HUES48 (cell line): ENCODE data around the gene SEPHS2.

Experiments used
- H3K27ac ChIP-seq: one replicate; pipeline ENCODE4 v1.7.0; 2013; ENCODE audit warnings: low read depth, low read length, inconsistent platforms
- H3K27me3 ChIP-seq: 2 replicates; pipeline ENCODE4 v1.6.1; 2013; ENCODE audit warnings: mild to moderate bottlenecking, low read length; ENCODE audit not compliant: control insufficient read depth, insufficient read depth
- H3K36me3 ChIP-seq: 2 replicates; pipeline ENCODE4 v1.6.1; 2013; ENCODE audit warnings: low read length; ENCODE audit not compliant: control insufficient read depth, insufficient read depth
- H3K4me1 ChIP-seq: 2 replicates; pipeline ENCODE4 v1.6.1; 2013; ENCODE audit warnings: mild to moderate bottlenecking, low read length; ENCODE audit not compliant: control insufficient read depth, insufficient read depth
- H3K4me3 ChIP-seq: 2 replicates; pipeline ENCODE4 v1.5.1; 2013; ENCODE audit warnings: mild to moderate bottlenecking, low read depth, low read length
- H3K9ac ChIP-seq: 2 replicates; pipeline ENCODE4 v1.6.1; 2013; ENCODE audit warnings: mild to moderate bottlenecking, low read depth, low read length, moderate library complexity
- H3K9me3 ChIP-seq: 2 replicates; pipeline ENCODE4 v1.6.1; 2013; ENCODE audit warnings: low read length; ENCODE audit not compliant: control insufficient read depth, insufficient read depth

Gene SEPHS2, protein sequence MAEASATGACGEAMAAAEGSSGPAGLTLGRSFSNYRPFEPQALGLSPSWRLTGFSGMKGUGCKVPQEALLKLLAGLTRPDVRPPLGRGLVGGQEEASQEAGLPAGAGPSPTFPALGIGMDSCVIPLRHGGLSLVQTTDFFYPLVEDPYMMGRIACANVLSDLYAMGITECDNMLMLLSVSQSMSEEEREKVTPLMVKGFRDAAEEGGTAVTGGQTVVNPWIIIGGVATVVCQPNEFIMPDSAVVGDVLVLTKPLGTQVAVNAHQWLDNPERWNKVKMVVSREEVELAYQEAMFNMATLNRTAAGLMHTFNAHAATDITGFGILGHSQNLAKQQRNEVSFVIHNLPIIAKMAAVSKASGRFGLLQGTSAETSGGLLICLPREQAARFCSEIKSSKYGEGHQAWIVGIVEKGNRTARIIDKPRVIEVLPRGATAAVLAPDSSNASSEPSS

DNA sequence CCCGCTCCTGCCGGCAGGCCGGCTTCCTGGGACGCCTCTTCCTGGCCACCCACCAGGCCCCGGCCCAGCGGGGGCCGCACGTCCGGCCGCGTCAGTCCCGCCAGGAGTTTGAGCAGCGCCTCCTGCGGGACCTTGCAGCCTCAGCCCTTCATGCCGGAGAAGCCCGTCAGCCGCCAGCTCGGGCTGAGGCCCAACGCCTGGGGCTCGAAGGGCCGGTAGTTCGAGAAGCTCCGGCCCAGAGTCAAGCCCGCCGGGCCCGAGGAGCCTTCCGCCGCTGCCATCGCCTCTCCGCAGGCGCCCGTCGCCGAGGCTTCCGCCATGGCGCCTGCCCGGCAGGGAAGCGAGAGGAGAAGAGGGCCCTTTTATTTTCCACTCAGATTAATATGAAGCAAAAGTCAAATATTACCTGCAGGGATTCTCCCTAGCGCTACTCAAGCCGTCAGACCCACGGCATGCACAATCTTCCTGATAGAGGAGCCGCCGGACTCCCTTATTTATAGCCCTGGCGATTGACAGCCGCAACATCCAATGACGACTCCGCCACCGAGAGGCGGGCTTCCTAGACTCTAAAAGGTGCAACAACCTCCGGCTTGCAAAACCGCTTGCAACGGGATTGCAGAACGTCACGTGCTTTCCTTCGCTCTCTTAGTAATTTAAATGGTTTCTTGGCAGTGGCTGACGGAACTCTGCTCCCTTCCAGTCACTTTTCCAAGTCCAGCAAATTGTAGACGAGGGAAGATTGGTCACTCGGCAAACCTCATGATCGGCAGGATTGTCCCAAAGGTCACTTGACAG lies at the start of gene SEPHS2:
Gene SEPHS2 (minus strand): TSS at position 467 of the 795 bp plus-strand sequence. CDS start 147 bp downstream, at position 320.
- H3K27ac ChIP-seq: peak within 1 kb of the TSS; percentile 83
- peak within 1 kb of the TSS; percentile 81 for H3K4me3 ChIP-seq
- peaks cover 6% of the 10 kb centered on the region for H3K4me1 ChIP-seq
- no peaks in the 10 kb centered on the region for H3K27me3 ChIP-seq
- H3K36me3 ChIP-seq: peaks cover 6% of the 10 kb centered on the region; the same call in 1 of the 2 replicates
- H3K9me3 ChIP-seq: no peaks in the 10 kb centered on the region
- peak within 1 kb of the TSS; percentile 77 for H3K9ac ChIP-seq

DNA sequence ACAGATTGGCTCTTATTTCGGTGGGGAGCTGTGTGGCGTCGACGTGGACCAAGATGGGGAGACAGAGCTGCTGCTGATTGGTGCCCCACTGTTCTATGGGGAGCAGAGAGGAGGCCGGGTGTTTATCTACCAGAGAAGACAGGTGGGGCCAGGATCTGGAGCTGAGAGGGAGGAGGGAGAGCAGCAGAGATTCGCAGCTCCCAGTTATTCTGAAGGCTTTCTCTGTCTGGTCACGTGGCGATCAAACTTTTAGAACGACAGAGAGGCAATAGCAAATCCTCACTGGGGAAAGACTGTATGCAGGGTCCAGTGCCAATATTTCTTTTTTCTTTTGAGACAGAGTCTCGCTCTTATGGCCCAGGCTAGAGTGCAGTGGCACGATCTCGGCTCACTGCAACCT lies 49.0 kb upstream of the SEPHS2 start:
- H3K9me3 ChIP-seq: no peaks in the 10 kb centered on the region
- H3K27ac ChIP-seq: no peak overlapping the region
- no peak overlapping the region for H3K4me3 ChIP-seq
- H3K36me3 ChIP-seq: no peaks in the 10 kb centered on the region
- no peaks in the 10 kb centered on the region for H3K27me3 ChIP-seq
- H3K4me1 ChIP-seq: 0 out of 2 replicates have a peak, but pooled peaks cover 2% of the 10 kb centered on the region
- H3K9ac ChIP-seq: no peak overlapping the region

DNA sequence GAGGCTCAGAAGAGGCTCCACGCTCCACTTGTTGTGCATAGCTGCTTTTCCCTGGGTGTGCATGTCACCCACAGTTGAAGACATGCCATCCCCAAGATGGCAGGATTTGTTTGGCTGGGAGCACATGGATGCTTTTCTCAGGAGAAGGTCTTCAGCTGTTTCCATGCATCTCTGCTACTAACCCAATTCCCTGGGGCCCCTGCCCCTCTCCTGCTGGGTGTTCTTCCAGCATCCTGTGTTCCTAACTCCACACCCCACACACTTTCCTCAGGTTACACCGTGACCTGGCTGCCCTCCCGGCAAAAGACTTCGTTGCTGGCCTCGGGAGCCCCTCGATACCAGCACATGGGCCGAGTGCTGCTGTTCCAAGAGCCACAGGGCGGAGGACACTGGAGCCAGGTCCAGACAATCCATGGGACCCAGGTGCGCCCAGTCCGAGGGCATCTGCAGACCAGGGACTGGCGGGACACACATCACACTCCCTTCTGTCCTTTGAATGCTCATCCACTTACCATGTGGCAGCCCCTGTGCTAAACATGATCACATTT lies 48.3 kb upstream of the SEPHS2 start:
- Histone ChIP-seq H3K27ac (no peak overlapping the region), H3K9ac (no peak overlapping the region), H3K4me3 (no peak overlapping the region), H3K9me3 (no peaks in the 10 kb centered on the region), H3K27me3 (no peaks in the 10 kb centered on the region), H3K4me1 (0 out of 2 replicates have a peak, but pooled peaks cover 2% of the 10 kb centered on the region), H3K36me3 (no peaks in the 10 kb centered on the region)

DNA sequence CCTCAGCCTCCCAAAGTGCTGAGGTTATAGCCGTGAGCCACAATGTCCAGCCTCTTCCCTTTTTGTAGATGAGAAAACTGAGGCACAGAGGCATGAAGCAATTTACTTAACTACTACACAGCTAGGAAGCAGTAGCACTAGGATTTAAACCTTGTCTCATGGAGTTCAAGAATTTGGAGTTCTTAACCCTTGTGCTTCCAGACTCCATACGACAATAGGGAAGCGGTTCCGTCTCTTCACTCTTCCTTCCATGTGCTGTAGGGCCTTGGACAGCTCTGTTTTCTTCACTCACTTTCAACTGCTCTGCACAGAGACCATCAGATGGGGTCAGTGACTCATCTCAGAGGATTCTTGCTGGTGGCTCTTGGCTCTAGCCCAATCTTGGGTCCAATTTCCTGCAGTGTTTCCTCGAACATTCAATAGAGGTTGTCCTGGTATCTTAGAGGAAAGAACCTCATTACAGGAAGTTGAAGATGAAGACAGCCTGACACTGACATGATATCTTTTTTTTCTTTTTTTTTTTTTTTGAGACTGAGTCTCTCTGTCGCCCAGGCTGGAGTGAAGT lies 46.2 kb upstream of the SEPHS2 start:
- Histone ChIP-seq H3K4me3 (no peak overlapping the region), H3K27ac (no peak overlapping the region), H3K9ac (no peak overlapping the region), H3K9me3 (no peaks in the 10 kb centered on the region), H3K36me3 (no peaks in the 10 kb centered on the region), H3K4me1 (peaks cover 2% of the 10 kb centered on the region; the same call in 1 of the 2 replicates), H3K27me3 (no peaks in the 10 kb centered on the region)

DNA sequence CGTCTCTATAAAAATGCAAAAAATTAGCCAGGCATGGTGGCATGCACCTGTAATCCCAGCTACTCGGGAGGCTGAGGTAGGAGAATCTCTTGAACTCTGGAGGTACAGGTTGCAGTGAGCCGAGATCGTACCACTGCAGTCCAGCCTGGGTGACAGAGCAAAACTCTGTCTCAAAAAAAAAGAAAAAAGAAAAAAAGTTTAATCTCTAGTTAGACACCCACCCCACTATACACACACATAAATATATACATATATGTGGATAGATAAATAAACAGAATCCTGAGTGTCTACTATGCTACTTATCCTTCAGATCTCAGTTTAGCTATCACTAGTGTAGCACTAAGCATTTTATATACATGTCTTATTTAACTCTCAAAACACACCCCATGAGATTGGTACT lies 45.6 kb upstream of the SEPHS2 start:
- Histone ChIP-seq H3K4me1 (peaks cover 2% of the 10 kb centered on the region; the same call in 1 of the 2 replicates), H3K9me3 (no peaks in the 10 kb centered on the region), H3K27ac (no peak overlapping the region), H3K27me3 (no peaks in the 10 kb centered on the region), H3K9ac (no peak overlapping the region), H3K4me3 (no peak overlapping the region), H3K36me3 (no peaks in the 10 kb centered on the region)

DNA sequence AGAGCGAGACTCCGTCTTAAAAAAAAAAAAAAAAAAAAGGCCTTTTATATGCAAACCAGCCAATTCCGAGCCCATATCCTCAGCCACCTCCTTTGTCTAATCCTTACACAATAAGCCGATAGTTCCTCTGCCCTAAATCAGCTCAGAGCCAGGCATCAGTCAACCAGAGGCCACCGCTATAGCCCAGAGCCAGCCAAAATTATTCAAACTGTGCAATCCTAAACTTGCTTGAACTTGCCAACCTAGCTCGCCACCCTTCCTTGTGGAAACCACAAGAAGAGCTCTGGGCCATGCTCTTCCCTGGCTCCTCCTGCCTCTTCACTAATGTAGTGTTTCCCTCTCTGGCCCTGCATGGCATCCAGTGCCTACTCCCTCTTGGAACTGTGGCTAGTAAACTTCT lies 44.5 kb upstream of the SEPHS2 start:
- no peak overlapping the region for H3K9ac ChIP-seq
- H3K36me3 ChIP-seq: no peaks in the 10 kb centered on the region
- H3K4me1 ChIP-seq: peaks cover 2% of the 10 kb centered on the region; the same call in 1 of the 2 replicates
- no peaks in the 10 kb centered on the region for H3K9me3 ChIP-seq
- no peak overlapping the region for H3K27ac ChIP-seq
- no peaks in the 10 kb centered on the region for H3K27me3 ChIP-seq
- no peak overlapping the region for H3K4me3 ChIP-seq

DNA sequence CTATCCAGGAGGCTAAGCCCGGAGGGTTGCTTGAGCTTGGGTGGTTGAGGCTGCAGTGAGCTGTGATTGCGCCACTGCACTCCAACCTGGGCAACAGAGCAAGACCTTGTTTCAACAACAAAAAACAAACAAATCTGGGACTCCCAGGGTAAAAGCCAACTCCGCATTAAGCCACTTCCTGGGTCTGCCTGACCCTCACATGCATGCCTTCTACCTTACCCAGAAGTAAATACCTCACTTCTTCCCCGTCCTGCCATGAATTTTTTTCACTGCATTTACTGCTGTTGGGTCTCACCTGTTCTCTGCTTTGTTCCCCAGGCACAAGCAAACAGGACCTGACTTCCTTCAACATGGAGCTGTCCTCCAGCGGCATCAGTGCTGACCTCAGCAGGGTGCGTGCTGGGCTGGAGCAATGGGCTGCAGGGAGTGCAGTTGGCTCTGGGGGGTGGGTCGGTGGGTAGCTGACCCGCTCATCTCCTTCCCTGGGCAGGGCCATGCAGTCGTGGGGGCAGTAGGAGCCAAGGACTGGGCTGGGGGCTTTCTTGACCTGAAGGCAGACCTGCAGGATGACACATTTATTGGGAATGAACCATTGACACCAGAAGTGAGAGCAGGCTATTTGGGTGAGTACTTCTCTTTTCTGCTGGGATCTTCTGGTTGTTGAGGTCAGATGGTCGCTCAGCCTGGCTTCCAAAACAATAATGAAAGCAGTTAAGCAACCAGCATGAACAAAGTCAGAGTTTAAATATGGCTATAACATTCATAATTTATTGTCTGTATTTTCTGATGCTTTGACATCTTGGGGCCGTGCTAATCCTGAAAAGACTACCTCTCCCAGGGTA lies 43.3 kb upstream of the SEPHS2 start:
- H3K4me1 ChIP-seq: peaks cover 2% of the 10 kb centered on the region; the same call in 1 of the 2 replicates
- H3K9ac ChIP-seq: no peak overlapping the region
- no peak overlapping the region for H3K4me3 ChIP-seq
- no peaks in the 10 kb centered on the region for H3K27me3 ChIP-seq
- no peak overlapping the region for H3K27ac ChIP-seq
- H3K9me3 ChIP-seq: no peaks in the 10 kb centered on the region
- no peaks in the 10 kb centered on the region for H3K36me3 ChIP-seq

DNA sequence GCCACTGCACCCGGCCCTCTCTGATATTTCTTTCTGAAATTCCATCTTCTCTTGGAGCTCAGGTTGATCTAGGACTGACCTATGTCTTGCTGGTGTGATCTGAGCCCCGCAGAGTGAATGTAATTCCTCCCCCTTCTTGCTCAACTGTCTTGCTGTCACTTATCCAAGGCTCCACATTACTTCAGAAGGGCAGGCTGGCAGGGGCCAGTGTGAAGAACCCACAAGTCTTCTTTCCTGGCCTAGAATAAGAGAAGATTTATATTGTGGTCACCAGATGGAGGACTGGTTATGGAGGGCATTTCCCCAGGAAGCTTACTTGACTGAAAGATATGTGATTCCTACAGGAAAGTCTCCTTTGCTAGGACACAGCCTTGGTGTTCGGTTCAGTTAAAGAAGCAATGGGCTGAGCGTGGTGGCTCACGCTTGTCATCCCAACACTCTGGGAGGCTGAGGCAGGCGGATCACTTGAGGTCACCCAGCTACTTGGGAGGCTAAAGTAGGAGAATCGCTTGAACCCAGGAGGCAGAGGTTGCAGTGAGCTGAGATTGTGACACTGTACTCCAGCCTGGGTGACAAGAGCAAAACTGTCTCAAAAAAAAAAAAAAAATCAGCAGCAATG lies 40.3 kb upstream of the SEPHS2 start:
- H3K36me3 ChIP-seq: no peaks in the 10 kb centered on the region
- peaks cover 2% of the 10 kb centered on the region; the same call in 1 of the 2 replicates for H3K4me1 ChIP-seq
- no peaks in the 10 kb centered on the region for H3K27me3 ChIP-seq
- H3K9ac ChIP-seq: no peak overlapping the region
- no peak overlapping the region for H3K4me3 ChIP-seq
- H3K9me3 ChIP-seq: no peaks in the 10 kb centered on the region
- H3K27ac ChIP-seq: no peak overlapping the region

DNA sequence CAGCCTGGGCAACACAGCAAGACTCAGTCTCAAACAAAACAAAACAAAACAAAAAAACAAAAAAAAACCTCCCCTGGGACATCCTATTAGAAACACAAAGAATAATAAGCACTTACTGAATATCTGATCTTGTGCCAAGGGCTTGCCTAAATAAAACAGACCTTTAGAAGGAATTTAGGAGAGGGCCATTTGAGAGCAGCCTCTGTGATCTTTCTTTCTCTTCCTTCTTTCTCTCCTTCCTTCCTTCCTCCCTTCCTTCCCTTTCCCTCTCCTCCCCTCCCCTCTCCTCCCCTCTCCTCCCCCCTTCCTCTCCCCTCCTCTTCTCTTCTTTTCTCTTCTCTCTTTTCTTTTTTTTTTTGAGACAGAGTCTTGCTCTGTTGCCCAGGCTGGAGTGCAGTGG lies 39.2 kb upstream of the SEPHS2 start:
- Histone ChIP-seq H3K27ac (no peak overlapping the region), H3K9me3 (no peaks in the 10 kb centered on the region), H3K36me3 (no peaks in the 10 kb centered on the region), H3K4me1 (no peaks in the 10 kb centered on the region; the same call in 1 of the 2 replicates), H3K9ac (no peak overlapping the region), H3K4me3 (no peak overlapping the region), H3K27me3 (no peaks in the 10 kb centered on the region)

DNA sequence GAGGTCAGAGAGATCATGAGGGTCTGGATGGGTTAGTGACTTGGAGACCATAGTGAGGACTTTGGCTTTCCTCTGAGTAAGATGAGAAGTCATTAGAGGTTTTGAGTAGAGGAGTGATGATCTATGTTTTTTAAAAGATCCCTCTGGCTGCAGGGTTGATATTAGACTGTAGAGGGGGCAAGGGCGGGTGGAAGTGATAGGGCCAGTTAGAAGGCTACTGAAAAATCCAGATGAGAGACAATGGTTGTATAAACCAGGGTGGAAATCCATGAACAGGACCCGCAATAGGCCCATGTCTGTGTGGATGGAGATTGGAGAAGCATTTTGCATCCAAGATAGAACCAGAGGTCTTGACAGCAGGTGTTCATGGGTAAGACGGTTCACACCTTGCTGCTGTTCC lies 36.7 kb upstream of the SEPHS2 start:
- Histone ChIP-seq H3K4me1 (no peaks in the 10 kb centered on the region), H3K36me3 (no peaks in the 10 kb centered on the region), H3K9me3 (no peaks in the 10 kb centered on the region), H3K9ac (no peak overlapping the region), H3K4me3 (no peak overlapping the region), H3K27ac (no peak overlapping the region), H3K27me3 (no peaks in the 10 kb centered on the region)
